Cortex of kidney (tissue), 1 donor: ENCODE data around the gene RALGDS.

ENCODE experiments used
- DNase-seq: peaks from one replicate; lab custom pipeline; 2025; lab: John Stamatoyannopoulos, UW

Gene RALGDS

GRCh38 chr9:133151041-133151440 is 30.0 kb upstream of the RALGDS start:
- no peak for DNase-seq

GRCh38 chr9:133149130-133150015 is 28.3 kb upstream of the RALGDS start:
- DNase-seq: no peak

- DNase-seq: no peak
These were observed 27.4 kb upstream of the RALGDS start for GRCh38 chr9:133148199-133149129.

GRCh38 chr9:133147412-133148198 is 26.6 kb upstream of the RALGDS start:
- DNase-seq: no peak

- no peak for DNase-seq
These were observed 25.8 kb upstream of the RALGDS start for GRCh38 chr9:133146746-133147411.

- no peak for DNase-seq
These were observed 24.1 kb upstream of the RALGDS start for GRCh38 chr9:133144904-133145851.

- DNase-seq: no peak
These were observed 23.3 kb upstream of the RALGDS start for GRCh38 chr9:133144142-133144903.

- no peak for DNase-seq
These were observed 22.6 kb upstream of the RALGDS start for GRCh38 chr9:133143639-133144141.

- DNase-seq: no peak
These were observed 21.9 kb upstream of the RALGDS start for GRCh38 chr9:133142684-133143622.

GRCh38 chr9:133141833-133142595 is 21.0 kb upstream of the RALGDS start:
- DNase-seq: no peak

- no peak for DNase-seq
These were observed 19.6 kb upstream of the RALGDS start for GRCh38 chr9:133140606-133141005.

GRCh38 chr9:133140174-133140505 is 19.1 kb upstream of the RALGDS start:
- no peak for DNase-seq

- no peak for DNase-seq
These were observed 18.5 kb upstream of the RALGDS start for GRCh38 chr9:133139246-133140173.

GRCh38 chr9:133137451-133138231 is 16.6 kb upstream of the RALGDS start:
- DNase-seq: no peak

GRCh38 chr9:133135146-133135745 is 14.2 kb upstream of the RALGDS start:
- no peak for DNase-seq
